K562 (cell line): Measurements from ENCODE around the gene GPRIN3. TPM values are rescaled to one million over a fixed set of nuclear protein-coding genes. Genes with fewer than 3 reads are reported as not detected.

ENCODE experiments used
- ARID1B ChIP-seq: fragments of 450-650 bp; IDR thresholded peaks from 2 replicates; pipeline ENCODE4 v1.6.1; 2016; ENCODE audit warnings: antibody characterized with exemption, mild to moderate bottlenecking, inconsistent platforms
- EWSR1 ChIP-seq: fragments of 450-650 bp; IDR thresholded peaks from 2 replicates; pipeline ENCODE4 v1.6.1; 2018; ENCODE audit warnings: borderline replicate concordance, mild to moderate bottlenecking, low read depth, moderate library complexity; ENCODE audit not compliant: partially characterized antibody
- HDAC6 ChIP-seq: IDR thresholded peaks from 2 replicates; pipeline ENCODE4 v1.6.1; 2012; ENCODE audit warnings: low read depth, mild to moderate bottlenecking, control low read depth, inconsistent platforms, low read length, moderate library complexity
- HNRNPH1 ChIP-seq: fragments of 200-400 bp; formaldehyde crosslinking; optimal IDR thresholded peaks from 2 replicates; pipeline ENCODE3; 2017; ENCODE audit warnings: low read depth, mild to moderate bottlenecking, low read length, moderate library complexity
- JUND ChIP-seq, 2 experiments: IDR thresholded peaks; 2 replicates in 1 of 2; 3 replicates in 1 of 2; pipeline ENCODE4 v1.6.1; 2011; ENCODE audit warnings: borderline replicate concordance in 2 of 2, low read depth in 2 of 2, low read length in 2 of 2, improper control_type of control experiment in 1 of 2, missing biosample characterization in 1 of 2, missing genetic modification characterization in 1 of 2, missing genetic modification reagents in 1 of 2
- NCOR1 ChIP-seq: fragments of 450-650 bp; IDR thresholded peaks from 2 replicates; pipeline ENCODE4 v1.6.1; 2016; ENCODE audit warnings: mild to moderate bottlenecking, moderate library complexity
- NFE2 ChIP-seq: IDR thresholded peaks from 2 replicates; pipeline ENCODE4 v1.6.1; 2014; ENCODE audit warnings: antibody characterized with exemption, low read depth
- REST ChIP-seq, 2 experiments: fragments of 450-650 bp; formaldehyde crosslinking in 1 of 2; IDR thresholded peaks; 2 replicates each; pipeline versions ENCODE4 v1.4.0 to v1.6.1; 2014 to 2020; ENCODE audit warnings: mild to moderate bottlenecking in 2 of 2, borderline replicate concordance in 1 of 2, low read depth in 1 of 2
- SIN3A ChIP-seq, 2 experiments: fragments of 150-350 bp in 1 of 2; IDR thresholded peaks; 2 replicates each; pipeline ENCODE4 v1.6.1; 2011 to 2016; ENCODE audit warnings: borderline replicate concordance in 2 of 2, low read depth in 2 of 2, low read length in 2 of 2, mild to moderate bottlenecking in 2 of 2, moderate library complexity in 2 of 2; ENCODE audit not compliant: control insufficient read depth in 1 of 2
- SMAD4 ChIP-seq: fragments of 250-450 bp; sonication (Bioruptor Pico); conservative IDR thresholded peaks from 2 replicates; pipeline ENCODE4 v1.8.0; 2021; ENCODE audit warnings: inconsistent platforms, mild to moderate bottlenecking, moderate library complexity
- STAT5A ChIP-seq: IDR thresholded peaks from 2 replicates; pipeline ENCODE4 v1.6.1; 2012; ENCODE audit warnings: low read length, inconsistent platforms, borderline replicate concordance
- TOE1 ChIP-seq, 2 experiments: fragments of 450-650 bp in 1 of 2; sonication (generic) in 1 of 2; formaldehyde crosslinking in 1 of 2; IDR thresholded peaks; 2 replicates each; pipeline versions ENCODE4 v1.7.1 to v1.8.0; 2016 to 2022; ENCODE audit warnings: borderline replicate concordance in 2 of 2, mild to moderate bottlenecking in 2 of 2, antibody characterized with exemption in 1 of 2, inconsistent platforms in 1 of 2, low read depth in 1 of 2, missing genetic modification reagents in 1 of 2, moderate library complexity in 1 of 2
- ZBED1 ChIP-seq: IDR thresholded peaks from 2 replicates; pipeline ENCODE4 v1.6.1; 2014
- ZNF41 ChIP-seq: fragments of 250-450 bp; sonication (Bioruptor Pico); conservative IDR thresholded peaks from 2 replicates; pipeline ENCODE4 v1.4.0; 2020; ENCODE audit warnings: mild to moderate bottlenecking
- ZNF766 ChIP-seq: fragments of 200-800 bp; sonication (Bioruptor generic); conservative IDR thresholded peaks from 2 replicates; pipeline ENCODE4 v1.6.1; 2016; ENCODE audit warnings: missing genetic modification characterization, missing compliant biosample characterization
- polyA plus RNA-seq, 8 experiments: library from polyadenylated mRNA; depleted of rRNA in 4 of 8; stranded (reverse) in 5 of 8; unstranded in 3 of 8; fragments of >200 nt; fragmentation: Nextera tagmentation in 2 of 8; fragmentation: Illumina TruSeq in 1 of 8; extraction: Ambion mirVana in 2 of 8; extraction: Trizol in 1 of 8; gene quantifications; 2 replicates each; pipeline versions ENCODE4 v1.2.1 to v1.2.3, GENCODE V29; 2011 to 2014; ENCODE audit warnings: inconsistent platforms in 1 of 8, missing spikeins in 1 of 8
- total RNA-seq, 7 experiments: library from RNA; depleted of rRNA in 6 of 7; stranded (reverse); fragments of >200 nt in 6 of 7; fragmentation: Illumina TruSeq in 2 of 7; extraction: Trizol in 2 of 7; gene quantifications; 2 replicates each; pipeline versions ENCODE4 v1.2.1 to v1.2.3, GENCODE V29; 2011 to 2021; ENCODE audit warnings: low replicate concordance in 1 of 7

The GPRIN3 gene
- total and polyA plus RNA-seq, 9 of the 15 experiments (the other 6 are each of a cell fraction or from before 2014, with no cell fraction given), result 0.02 TPM; not detected in 8

- peak; percentile 28; the same call in 1 of the 2 replicates for TF ChIP-seq NFE2
- TF ChIP-seq NCOR1, result peak; percentile 14; the same call in 1 of the 2 replicates
- no peak for TF ChIP-seq TOE1 (IDR thresholded peaks at IDR 0.05; ENCODE audit: borderline replicate concordance)
- TF ChIP-seq TOE1 (CRISPR knock-in tag; IDR thresholded peaks at IDR 0.05; ENCODE audit: borderline replicate concordance, low read depth), result no peak
- TF ChIP-seq STAT5A, result no peak
- no peak for TF ChIP-seq SIN3A (IDR thresholded peaks at IDR 0.05; ENCODE audit: borderline replicate concordance in 2 of 2, control insufficient read depth in 1 of 2, low read depth in 2 of 2, low read length in 2 of 2)
- no peak for TF ChIP-seq HDAC6
- no peak for TF ChIP-seq ZBED1
- no peak for TF ChIP-seq REST (IDR thresholded peaks at IDR 0.05; ENCODE audit: borderline replicate concordance)
- no peak for TF ChIP-seq REST (CRISPR knock-in tag; IDR thresholded peaks at IDR 0.05; ENCODE audit: low read depth)
- TF ChIP-seq ZNF766, result no peak
- TF ChIP-seq ZNF41 (CRISPR knock-in tag), result no peak
- no peak for TF ChIP-seq JUND (IDR thresholded peaks at IDR 0.05; ENCODE audit: borderline replicate concordance, low read depth, low read length)
- no peak for TF ChIP-seq JUND (tag; IDR thresholded peaks at IDR 0.05; ENCODE audit: borderline replicate concordance, low read depth, low read length)
- no peak for TF ChIP-seq HNRNPH1
- peak; percentile 58 for TF ChIP-seq ARID1B
- TF ChIP-seq SMAD4, result no peak
- TF ChIP-seq EWSR1, result no peak
These were observed 8.3 kb downstream of the GPRIN3 start (continued) for GRCh38 chr4:89299153-89299791.
